ENCODE results near the gene CUX1. TPM values are rescaled to one million over a fixed set of nuclear protein-coding genes. Genes with fewer than 3 reads are reported as not detected.
"Not testable (repeated sequence)": the region's sequence is repeated elsewhere in the genome, so short reads cannot be mapped to it uniquely, and the experiment has no call there.

Gene CUX1
- polyA plus RNA-seq, 3 donors = 22.4 to 47.5 (median 40.9) TPM

DNA sequence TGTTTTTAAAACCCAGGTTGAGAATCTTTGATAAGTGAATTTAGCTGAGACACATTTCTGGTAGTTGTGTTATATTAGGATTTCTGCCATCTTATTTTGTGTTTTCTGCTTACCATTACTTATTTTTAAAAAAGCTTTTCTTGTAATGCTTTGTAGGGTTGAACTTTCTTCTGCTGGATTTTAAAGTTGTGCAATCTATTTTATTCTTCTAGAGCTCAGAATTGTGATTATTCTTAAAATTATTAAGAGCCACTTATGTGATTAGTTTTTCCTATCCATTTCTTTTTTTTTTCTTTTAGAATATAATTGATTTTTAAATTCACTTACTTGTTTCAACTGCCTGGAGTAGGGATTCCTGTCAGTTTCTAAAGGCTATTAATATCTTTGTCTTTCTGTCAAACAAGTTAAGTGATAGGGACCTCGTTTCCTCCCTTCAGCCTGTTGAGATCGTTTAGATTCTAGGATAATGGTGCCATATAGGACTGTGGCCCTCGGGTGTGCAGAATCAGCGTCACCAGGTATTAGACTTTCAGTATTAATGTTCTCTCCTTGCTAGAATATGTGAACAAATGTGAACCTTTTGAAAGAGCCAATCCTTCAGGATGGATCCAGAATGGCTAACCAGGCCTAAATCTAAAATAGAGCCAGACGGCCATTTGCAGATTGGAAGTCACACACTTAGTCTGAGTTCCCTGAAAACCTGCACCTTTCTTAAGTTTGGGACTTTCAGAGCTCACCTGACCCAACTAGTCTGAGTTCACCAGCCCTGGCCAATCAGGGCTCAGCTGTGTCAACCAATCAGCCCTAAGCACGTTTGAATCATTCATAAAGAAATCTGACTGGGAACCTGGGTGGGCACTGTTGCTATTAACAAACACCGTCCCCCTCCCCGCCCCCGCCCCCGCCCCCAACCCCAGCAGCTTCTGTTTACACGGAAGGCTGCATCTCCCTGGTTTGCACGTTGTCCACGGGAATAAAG is 26.2 kb downstream of the CUX1 start:
- H3K27ac ChIP-seq (ENCODE audit: low read depth, low read length) = no peak overlapping the region
- WGBS, 3 donors = 71 to 81% (median 78%) methylated on average over 13 of the region's 13 CpGs

DNA sequence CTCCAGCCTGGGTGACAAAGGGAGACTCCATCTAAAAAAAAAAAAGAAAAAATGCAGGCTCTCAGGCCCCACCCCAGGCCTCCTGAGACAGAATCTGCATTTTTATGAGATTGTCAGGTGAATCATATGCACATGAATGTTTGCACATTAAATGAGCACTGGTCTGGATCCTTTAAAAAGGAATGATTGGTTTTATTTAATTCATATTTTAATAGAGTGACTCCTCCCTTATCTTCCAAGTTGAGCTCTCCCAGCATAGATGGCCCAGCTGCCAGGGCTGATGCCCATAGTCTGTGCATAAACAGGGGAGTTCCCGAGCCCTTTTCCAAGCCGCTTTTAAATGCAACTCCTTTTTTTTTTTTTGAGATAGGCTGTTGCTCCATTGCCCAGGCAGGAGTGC is 28.5 kb downstream of the CUX1 start:
- WGBS, 3 donors = 96 to 100% (median 98%) methylated on average over 2 of the region's 2 CpGs
- no peak overlapping the region for H3K27ac ChIP-seq (ENCODE audit: low read depth, low read length)

DNA sequence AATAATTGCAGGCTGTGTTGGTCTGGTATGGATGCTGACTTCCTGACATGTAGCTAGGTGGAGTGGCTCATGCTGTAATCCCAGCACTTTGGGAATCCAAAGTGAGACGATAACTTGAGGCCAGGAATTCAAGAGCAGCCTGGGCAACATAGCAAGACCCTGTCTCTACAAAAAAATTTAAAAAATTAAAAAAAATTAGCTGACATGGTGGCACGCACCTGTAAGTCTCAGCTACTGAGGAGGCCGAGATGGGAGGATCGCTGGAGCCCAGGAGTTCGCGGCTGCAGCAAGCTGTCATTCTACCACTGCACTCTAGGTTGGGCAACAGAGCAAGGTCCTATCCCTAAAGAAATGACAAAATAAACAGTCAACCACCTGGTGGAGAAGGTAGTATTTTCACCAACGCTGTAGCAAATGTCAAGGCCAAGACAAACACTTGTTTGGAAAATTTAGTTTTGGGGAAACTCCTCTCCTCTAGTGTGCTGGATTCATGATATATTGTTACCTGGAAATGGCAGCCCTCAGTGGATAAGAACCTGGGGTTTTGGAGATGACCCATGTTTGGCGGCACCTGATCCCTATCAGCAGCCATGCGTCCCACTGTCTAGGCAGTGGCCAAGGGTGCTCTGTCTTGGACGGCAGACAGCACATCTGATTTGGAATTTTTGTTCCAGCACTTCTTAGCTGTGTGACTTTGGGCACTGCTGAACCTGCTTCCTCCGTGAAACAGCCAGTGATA is 29.5 kb downstream of the CUX1 start:
- WGBS, 3 donors = 97 to 99% (median 98%) methylated on average over 11 of the region's 11 CpGs
- no peak overlapping the region for H3K27ac ChIP-seq (ENCODE audit: low read depth, low read length)

DNA sequence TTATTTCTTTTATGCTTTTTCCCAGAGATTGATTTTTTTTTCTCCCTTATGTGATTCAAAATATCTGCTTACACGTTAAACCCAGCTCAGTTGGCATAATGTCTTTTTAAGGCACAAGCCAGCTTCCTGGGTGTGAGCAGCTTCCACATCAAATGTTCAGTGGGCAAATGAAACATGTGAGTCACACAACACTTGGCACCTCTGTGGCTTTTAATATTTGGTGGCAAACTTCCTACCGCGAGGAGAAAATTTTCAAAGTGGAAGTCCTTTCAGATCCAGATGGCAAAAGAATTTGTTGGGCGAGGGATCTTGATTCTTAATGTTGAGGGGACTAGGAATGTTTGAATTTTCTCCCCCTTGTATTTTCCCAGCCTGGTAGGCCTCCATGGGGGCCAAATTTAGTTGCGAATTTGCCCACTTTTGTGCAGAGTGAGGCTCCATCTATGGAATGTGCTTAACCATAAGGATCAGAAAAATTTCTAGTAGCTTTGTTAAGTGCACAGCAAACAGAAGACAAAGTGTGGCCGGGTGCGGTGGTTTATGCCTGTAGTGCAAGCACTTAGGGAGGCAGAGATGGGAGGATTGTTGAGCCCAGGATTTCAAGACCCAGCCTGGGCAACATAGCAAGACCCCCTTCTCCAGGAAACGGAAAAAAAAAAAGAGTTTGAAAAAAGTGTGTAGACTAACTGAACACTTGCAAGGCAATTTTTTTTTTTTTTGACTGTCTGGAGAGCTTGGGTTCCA is 31.0 kb downstream of the CUX1 start:
- H3K27ac ChIP-seq (ENCODE audit: low read depth, low read length) = no peak overlapping the region
- 88 to 96% (median 91%) methylated on average over 8 of the region's 8 CpGs for WGBS, 3 donors

DNA sequence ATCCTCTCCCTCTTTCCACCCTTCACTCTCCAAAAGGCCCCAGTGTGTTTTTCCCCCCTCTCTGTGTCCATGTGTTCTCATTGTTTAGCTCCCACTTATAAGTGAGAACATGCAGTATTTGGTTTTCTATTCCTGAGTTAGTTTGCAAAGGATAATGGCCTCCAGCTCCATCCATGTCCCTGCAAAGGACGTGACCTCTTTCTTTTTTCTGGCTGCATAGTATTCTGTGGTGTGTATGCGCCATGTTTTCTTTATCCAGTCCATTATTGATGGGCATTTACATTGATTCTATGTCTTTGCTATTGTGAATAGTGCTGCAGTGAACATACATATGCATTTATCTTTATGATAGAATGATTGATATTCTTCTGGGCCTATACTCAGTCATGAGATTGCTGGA is 31.9 kb downstream of the CUX1 start:
- H3K27ac ChIP-seq (ENCODE audit: low read depth, low read length) = not testable (repeated sequence)
- WGBS, 3 donors = 96 to 100% (median 98%) methylated on average over 2 of the region's 2 CpGs

DNA sequence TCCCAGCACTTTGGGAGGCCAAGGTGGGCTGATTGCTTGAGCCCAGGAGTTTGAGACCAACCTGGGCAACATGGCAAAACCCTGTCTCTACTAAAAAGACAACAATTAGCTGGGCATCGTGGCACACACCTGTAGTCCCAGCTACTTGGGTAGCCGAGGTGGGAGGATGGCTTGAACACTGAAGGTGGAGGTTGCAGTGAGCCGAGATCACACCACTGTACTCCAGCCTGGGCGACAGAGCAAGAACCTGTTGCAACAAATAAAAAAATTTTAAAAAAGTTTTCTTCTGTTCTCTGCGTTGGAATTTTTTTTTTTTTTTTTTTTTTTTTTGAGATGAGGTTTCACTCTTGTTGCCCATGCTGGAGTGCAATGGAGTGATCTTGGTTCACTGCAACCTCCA is 34.9 kb downstream of the CUX1 start:
- WGBS, 3 donors = 95 to 98% (median 96%) methylated on average over 5 of the region's 5 CpGs
- H3K27ac ChIP-seq (ENCODE audit: low read depth, low read length) = not testable (repeated sequence)

DNA sequence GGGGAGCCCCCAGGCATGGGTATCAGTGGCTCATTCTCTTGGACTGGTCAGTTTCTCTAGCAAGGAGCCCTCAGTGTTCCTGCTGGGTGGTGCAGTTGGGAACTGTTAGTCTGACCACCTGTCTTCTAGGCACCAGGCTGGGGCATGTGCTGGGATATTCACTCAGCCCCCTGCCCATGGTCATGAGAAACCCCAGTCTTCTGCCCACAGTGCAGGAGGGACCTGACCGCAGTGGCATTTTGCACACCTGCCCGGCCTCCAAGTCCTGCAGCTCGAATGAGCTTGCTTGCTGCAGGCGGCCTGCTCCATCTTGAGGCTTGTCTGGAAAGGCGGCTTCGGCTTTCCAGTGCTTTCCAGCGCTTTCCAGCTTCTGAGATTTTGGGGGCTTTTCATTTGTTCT is 36.3 kb downstream of the CUX1 start:
- 95 to 98% (median 97%) methylated on average over 7 of the region's 7 CpGs for WGBS, 3 donors

DNA sequence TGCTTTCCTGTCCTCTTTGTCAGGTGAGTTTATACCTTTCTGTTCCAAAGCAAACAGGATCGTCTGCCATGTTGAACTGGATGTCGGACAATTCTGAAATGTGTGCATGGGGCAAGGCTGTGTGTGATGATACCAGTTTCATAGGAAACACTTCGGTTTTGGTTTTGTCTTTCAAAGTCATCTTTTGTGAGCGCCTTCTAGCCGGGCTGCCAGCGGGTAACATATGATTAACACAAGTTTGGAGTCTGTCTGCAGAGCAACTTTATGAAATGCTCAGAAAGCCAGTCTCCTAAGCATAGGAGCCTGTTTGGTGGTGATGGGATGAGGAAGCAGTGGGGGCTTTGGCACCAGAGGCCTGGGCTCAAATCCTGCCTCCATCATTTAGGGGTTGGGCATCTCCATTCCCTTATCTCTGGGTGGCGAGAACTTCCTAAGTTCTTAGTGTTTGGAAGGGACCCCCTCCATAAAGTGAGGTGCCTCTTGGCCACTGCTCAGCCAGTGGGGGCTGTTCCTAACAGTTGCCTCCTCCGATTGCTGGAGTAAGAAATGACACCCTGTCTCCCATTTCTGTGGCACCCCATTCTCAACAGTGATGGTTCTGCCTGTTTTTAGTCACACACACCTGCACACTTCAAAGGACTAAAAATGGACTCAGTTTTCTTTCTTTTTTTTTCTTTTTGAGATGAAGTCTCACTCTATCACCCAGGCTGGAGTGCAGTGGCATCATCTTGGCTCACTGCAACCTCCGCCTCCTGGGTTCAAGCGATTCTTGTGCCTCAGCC is 36.8 kb downstream of the CUX1 start:
- no peak overlapping the region for H3K27ac ChIP-seq (ENCODE audit: low read depth, low read length)
- 91 to 96% (median 95%) methylated on average over 10 of the region's 10 CpGs for WGBS, 3 donors

More for the DNA sequence above, 36.3 kb downstream of the CUX1 start:
- no peak overlapping the region for H3K27ac ChIP-seq (ENCODE audit: low read depth, low read length)

DNA sequence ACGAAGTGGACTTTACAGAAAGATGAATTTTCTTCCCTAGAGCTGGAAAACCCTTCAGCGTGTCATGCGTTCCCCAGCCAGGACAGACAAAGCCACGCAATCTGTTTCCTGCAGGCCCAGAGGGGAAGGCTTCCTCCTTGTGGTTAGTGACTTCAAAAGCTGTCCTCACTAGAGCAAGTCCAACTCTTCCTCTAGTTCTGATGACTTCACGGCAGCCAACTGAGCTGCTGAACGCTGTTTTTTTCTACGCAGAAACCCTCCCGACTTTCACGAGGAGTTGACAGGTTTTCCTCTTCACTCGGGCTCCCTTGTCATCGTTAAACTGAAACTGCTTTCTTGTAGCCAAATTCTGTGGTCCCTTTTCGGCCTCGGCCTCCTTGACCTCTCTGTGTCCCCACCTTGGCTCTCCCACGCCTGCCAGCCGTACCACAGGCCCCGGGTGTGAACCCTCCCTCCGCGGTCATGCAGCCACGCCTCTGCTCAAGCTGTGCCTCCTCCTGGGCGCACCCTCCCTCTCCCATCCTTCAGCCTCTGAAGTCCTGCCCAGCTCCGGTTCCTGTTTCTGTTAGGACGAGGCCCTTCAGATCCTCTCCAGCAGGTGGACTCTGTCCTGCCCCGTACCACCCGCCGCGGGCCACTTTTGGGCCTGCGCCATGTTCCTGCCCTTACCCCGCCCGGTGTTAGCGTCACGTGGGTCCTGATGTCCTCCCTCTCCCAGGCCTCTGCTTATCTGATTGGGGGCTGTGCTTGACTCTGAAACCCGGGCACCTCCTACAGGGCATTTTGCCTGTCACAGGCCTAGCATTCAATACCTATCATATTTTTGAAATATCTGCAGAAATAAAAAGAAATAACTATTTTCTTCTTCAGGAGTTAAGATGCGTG is 39.3 kb downstream of the CUX1 start:
- H3K27ac ChIP-seq (ENCODE audit: low read depth, low read length) = peak overlapping the region; percentile 94
- WGBS, 3 donors = 6 to 41% (median 6%) methylated on average over 33 of the region's 33 CpGs

DNA sequence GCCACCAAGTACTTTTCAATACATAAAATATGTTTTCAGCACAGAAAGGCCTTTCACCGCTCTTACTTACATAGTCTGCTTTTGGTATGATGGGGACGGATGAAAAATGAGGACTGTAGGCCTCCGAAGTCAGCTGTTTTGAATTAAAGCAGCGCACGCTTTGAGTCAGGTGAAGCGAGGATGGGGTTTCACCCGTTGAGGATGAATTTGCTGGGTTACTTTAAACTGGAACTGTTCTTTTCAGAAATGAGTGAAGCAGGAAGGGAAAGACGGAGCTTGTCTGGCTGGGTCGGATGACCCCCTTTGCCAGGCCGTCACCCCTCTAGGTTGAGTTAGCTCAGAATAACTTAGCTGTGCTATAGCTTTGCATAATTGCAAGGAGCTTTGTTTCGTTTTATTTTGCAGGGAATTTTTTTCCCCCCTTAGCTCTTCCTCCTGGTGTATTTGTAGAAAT is 40.0 kb downstream of the CUX1 start:
- WGBS, 3 donors = 47 to 87% (median 58%) methylated on average over 11 of the region's 11 CpGs
- H3K27ac ChIP-seq (ENCODE audit: low read depth, low read length) = no peak overlapping the region

DNA sequence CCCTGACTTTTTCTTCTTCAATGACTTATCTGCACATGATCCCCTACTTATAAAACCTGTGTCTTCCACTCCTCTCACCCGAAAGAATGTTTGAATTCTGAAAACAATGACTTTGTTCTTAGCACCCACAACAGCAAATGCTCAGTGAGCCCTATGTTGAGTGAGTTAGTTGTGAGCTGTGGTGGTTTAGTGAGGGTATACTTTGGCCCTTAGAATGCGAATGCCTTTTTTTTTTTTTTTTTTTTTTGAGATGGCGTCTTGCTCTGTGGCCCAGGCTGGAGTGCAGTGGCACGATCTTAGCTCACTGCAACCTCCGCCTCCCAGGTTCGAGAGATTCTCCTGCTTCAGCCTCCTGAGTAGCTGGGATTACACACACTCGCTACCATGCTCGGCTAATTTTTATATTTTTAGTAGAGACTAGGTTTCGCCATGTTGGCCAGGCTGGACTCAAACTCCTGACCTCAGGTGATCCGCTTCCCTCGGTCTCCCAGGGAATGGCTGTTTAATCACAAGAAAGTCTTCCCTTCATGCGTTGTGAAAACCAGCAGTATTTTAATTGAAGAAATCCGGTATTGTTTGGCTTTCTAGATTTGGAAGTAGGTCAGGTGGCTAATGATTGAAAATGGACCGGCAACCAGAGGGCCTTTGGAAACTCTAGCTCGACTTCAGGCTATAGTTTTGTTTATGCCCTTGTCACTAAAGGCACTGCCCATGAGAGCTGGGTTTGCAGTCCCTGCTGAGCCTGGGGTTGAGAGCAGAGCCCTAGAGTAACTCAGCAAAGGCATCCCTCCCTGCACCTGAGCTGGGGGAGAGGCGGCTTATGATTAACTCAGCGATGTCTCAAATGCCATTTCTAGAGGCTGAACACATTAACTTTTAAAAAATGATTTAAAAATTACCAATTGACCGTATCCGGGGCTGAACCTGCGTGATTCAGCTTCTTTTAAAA is 41.3 kb downstream of the CUX1 start:
- 56 to 80% (median 76%) methylated on average over 20 of the region's 20 CpGs for WGBS, 3 donors
- H3K27ac ChIP-seq (ENCODE audit: low read depth, low read length) = peak overlapping the region; percentile 69

DNA sequence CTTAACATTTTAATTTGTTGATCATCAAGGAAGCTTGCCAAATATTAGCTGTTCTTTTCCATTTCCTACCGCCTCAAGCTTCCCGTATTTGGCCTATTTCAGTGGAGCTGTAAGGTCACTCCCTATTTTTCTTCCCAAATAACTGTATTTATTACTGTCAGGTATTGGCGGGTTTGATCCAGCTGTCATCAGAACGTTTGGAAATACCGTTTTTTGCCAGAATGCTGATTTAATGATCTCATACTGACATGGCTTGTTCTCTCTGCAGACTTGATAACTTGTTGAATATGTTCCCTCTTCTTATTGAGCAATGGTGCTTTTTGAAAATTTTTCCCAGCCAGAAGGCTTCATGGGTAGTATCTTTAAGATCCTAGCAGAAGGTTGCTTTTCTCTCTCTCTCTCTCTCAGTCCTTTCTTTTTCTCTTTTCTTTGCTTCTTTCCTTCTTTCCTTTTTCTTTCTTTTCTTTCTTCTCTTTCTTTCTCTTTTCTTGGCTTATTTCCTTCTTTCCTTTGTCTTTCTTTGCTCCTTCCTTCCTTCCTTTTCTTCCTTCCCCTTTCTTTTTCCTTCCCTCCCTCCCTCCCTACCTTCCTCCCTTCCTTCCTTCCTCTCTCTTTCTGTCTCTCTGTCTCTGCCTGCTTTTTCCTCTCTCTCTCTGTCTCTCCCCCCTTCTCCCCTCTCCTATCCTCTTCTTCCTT is 42.1 kb downstream of the CUX1 start:
- 12 to 19% (median 18%) methylated on average over 5 of the region's 5 CpGs for WGBS, 3 donors
- H3K27ac ChIP-seq (ENCODE audit: low read depth, low read length) = no peak overlapping the region

DNA sequence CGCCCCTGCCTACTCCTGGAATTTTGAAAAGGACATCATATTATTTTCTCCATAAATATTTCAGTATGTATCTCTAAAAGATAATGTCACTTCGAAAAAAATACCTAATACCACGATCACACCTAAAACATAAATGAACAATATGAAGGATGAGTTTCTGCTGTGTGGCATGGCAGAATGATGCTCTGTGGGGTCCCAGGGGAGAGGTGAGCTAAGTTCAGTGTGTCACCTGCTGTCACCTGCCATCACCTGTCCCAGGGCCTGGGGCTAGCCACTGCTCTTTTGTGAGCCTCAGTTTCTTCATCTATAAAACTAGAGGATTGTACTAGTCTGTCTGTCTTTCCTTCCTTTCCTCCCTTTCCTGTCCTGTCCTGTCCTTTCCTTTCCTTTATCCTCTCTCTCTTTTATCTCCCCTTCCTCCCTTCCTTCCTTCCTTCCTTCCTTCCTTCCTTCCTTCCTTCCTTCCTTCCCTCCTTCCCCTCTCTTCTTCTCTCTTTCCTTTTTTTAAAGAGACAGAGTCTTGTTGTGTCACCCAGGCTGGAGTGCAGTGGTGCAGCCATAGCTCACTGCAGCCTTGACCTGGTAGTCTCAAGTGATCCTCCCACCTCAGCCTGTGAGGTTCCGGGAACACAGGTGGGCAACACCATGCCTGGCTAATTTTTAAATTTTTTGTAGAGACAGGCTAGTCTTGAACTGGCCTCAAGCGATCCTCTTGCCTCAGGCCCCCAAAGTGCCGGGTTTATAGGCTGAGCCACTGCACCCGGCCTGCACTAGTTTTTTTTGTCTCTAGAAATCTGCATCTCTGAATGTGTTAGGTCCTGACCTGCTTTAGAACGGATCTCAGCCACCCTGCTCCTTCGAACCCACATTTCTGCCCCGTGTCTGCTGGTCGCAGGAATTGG is 43.1 kb downstream of the CUX1 start:
- WGBS, 3 donors = 89 to 92% (median 91%) methylated on average over 11 of the region's 11 CpGs
- no peak overlapping the region for H3K27ac ChIP-seq (ENCODE audit: low read depth, low read length)

DNA sequence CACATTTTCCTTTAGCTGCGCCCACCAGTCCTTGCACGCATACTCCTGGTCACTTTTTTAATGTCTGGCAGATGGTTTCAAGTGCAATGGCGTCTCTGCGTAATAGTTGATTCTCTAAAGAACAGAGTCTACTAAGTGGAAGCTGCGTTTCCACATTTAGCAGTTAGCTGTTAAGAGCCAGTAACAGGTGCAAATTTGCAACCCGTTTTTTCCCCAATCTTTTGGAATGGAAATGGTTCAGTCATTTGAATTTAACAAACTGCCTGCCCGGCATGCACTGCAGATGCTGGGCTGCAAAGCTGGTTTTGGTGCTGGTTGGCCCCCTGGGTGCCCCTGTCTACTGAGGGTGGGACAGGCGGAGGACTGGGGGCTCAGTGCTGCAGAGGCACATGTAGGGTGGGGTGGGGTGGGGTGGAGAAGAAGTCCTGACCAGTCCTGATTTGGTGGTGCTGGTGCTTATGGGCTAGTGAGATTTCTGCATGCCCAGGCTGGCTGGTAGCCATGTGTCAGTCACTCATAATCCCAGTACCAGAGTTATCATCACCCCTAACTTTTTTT is 43.9 kb downstream of the CUX1 start:
- H3K27ac ChIP-seq (ENCODE audit: low read depth, low read length) = no peak overlapping the region
- WGBS, 3 donors = 84 to 92% (median 85%) methylated on average over 8 of the region's 8 CpGs
